Loucy (cell line): Measurements from ENCODE around the gene FITM2.
A peak's percentile ranks its signal among the peaks of the same experiment; 100 is the strongest.

Experiments
- H2AFZ ChIP-seq: fragments of 200-600 bp; sonication (generic); 2 replicates; pipeline ENCODE4 v1.6.0; 2016; ENCODE audit warnings: antibody characterized with exemption, mild to moderate bottlenecking, low read length, moderate library complexity
- H3F3A ChIP-seq: fragments of 200-600 bp; 2 replicates; pipeline ENCODE4 v1.6.0; 2016; ENCODE audit warnings: antibody characterized with exemption, low read depth, mild to moderate bottlenecking
- H3K27me3 ChIP-seq: fragments of 200-600 bp; sonication (generic); 2 replicates; pipeline ENCODE4 v1.6.1; 2014; ENCODE audit warnings: low read length, mild to moderate bottlenecking; ENCODE audit not compliant: insufficient read depth, poor library complexity, severe bottlenecking
- H3K36me3 ChIP-seq: fragments of 200-600 bp; sonication (generic); 2 replicates; pipeline ENCODE4 v1.6.1; 2016; ENCODE audit warnings: low read length; ENCODE audit not compliant: insufficient read depth
- H3K4me1 ChIP-seq: fragments of 200-600 bp; sonication (generic); 2 replicates; pipeline ENCODE4 v1.5.1; 2014; ENCODE audit warnings: low read length, mild to moderate bottlenecking; ENCODE audit not compliant: insufficient read depth, poor library complexity, severe bottlenecking
- H3K4me2 ChIP-seq: fragments of 200-600 bp; sonication (generic); 2 replicates; pipeline ENCODE4 v1.6.0; 2014; ENCODE audit warnings: antibody characterized with exemption, low read length, low read depth, mild to moderate bottlenecking; ENCODE audit not compliant: poor library complexity, severe bottlenecking
- H3K4me3 ChIP-seq: fragments of 200-600 bp; sonication (generic); 2 replicates; pipeline ENCODE4 v1.5.1; 2014; ENCODE audit warnings: low read length, mild to moderate bottlenecking, mixed read lengths; ENCODE audit not compliant: poor library complexity, severe bottlenecking
- H3K79me2 ChIP-seq: fragments of 200-600 bp; sonication (generic); 2 replicates; pipeline ENCODE4 v1.6.1; 2014; ENCODE audit warnings: low read length; ENCODE audit not compliant: insufficient read depth
- H3K9ac ChIP-seq: fragments of 200-600 bp; sonication (generic); 2 replicates; pipeline ENCODE4 v1.6.0; 2014; ENCODE audit warnings: mild to moderate bottlenecking, low read depth, low read length, moderate library complexity; ENCODE audit not compliant: poor library complexity, severe bottlenecking
- H3K9me2 ChIP-seq: fragments of 200-600 bp; sonication (generic); replicated peaks from 2 replicates; pipeline ENCODE4 v1.6.1; 2016; ENCODE audit warnings: low read depth, low read length, mixed read lengths
- H3K9me3 ChIP-seq: fragments of 200-600 bp; sonication (generic); 2 replicates; pipeline ENCODE4 v1.6.1; 2014; ENCODE audit warnings: mild to moderate bottlenecking, antibody characterized with exemption, low read length, low read depth; ENCODE audit not compliant: insufficient read depth
- H4K20me1 ChIP-seq: fragments of 200-600 bp; sonication (generic); 2 replicates; pipeline ENCODE4 v1.6.0; 2014; ENCODE audit warnings: antibody characterized with exemption, low read length, mild to moderate bottlenecking; ENCODE audit not compliant: insufficient read depth, poor library complexity, severe bottlenecking
- EZH2phosphoT487 ChIP-seq: fragments of 200-600 bp; IDR thresholded peaks from 2 replicates; pipeline ENCODE4 v1.6.1; 2018; ENCODE audit warnings: antibody characterized with exemption, mild to moderate bottlenecking, moderate library complexity, borderline replicate concordance
- TF ChIP-seq, protein P1 (sequence below): fragments of 200-600 bp; sonication (generic); conservative IDR thresholded peaks from 2 replicates; pipeline ENCODE4 v1.5.1; 2014; ENCODE audit warnings: mild to moderate bottlenecking, antibody characterized with exemption, low read length

The FITM2 gene

GRCh38 chr20:44271915-44272663 is 38.9 kb downstream of the FITM2 start:
- no peaks in the 10 kb centered on the region for H3K27me3 ChIP-seq
- H2AFZ ChIP-seq = no peak overlapping the region
- H3K4me3 ChIP-seq = no peak overlapping the region
- H4K20me1 ChIP-seq = no peaks in the 10 kb centered on the region
- no peaks in the 10 kb centered on the region for H3K4me1 ChIP-seq
- H3K4me2 ChIP-seq = no peak overlapping the region
- H3K79me2 ChIP-seq = no peaks in the 10 kb centered on the region
- TF ChIP-seq EZH2phosphoT487 = no peak
- TF ChIP-seq, protein P1, sequence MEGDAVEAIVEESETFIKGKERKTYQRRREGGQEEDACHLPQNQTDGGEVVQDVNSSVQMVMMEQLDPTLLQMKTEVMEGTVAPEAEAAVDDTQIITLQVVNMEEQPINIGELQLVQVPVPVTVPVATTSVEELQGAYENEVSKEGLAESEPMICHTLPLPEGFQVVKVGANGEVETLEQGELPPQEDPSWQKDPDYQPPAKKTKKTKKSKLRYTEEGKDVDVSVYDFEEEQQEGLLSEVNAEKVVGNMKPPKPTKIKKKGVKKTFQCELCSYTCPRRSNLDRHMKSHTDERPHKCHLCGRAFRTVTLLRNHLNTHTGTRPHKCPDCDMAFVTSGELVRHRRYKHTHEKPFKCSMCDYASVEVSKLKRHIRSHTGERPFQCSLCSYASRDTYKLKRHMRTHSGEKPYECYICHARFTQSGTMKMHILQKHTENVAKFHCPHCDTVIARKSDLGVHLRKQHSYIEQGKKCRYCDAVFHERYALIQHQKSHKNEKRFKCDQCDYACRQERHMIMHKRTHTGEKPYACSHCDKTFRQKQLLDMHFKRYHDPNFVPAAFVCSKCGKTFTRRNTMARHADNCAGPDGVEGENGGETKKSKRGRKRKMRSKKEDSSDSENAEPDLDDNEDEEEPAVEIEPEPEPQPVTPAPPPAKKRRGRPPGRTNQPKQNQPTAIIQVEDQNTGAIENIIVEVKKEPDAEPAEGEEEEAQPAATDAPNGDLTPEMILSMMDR = peak; percentile 73
- H3K9me3 ChIP-seq = no peaks in the 10 kb centered on the region
- H3K9ac ChIP-seq = no peak overlapping the region
- H3K36me3 ChIP-seq = no peaks in the 10 kb centered on the region
- H3F3A ChIP-seq = no peaks in the 10 kb centered on the region
- no peaks in the 10 kb centered on the region for H3K9me2 ChIP-seq

- Histone ChIP-seq H3K27me3 (no peaks in the 10 kb centered on the region), H3F3A (no peaks in the 10 kb centered on the region), H3K4me3 (no peak overlapping the region), H3K4me2 (no peak overlapping the region), H2AFZ (no peak overlapping the region), H4K20me1 (no peaks in the 10 kb centered on the region), H3K4me1 (no peaks in the 10 kb centered on the region), H3K9me2 (no peaks in the 10 kb centered on the region), H3K36me3 (no peaks in the 10 kb centered on the region), H3K9me3 (no peaks in the 10 kb centered on the region), H3K79me2 (no peaks in the 10 kb centered on the region), H3K9ac (no peak overlapping the region)
- no peak for TF ChIP-seq EZH2phosphoT487
- TF ChIP-seq, protein P1 = no peak
Observed at GRCh38 chr20:44268802-44269201, 42.2 kb downstream of the FITM2 start.

DNA sequence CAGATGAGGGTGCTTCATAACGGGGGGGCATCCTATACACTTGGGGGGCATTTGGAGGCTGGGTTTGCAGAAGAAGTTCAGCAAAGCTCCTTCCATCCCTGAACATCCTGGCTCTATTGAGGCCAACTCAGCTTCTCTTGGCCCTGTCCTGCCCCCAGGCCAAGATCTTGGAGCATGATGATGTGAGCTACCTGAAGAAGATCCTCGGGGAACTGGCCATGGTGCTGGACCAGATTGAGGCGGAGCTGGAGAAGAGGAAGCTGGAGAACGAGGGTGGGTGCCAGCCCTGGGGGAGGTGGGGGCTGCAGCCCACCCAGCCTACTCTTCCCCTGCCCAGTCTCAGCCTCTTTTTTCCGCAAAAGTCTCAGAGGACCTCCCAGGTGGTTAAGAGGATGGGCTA is 46.7 kb downstream of the FITM2 start:
- TF ChIP-seq, protein P1 = no peak
- no peak for TF ChIP-seq EZH2phosphoT487
- no peaks in the 10 kb centered on the region for H3K9me3 ChIP-seq
- H4K20me1 ChIP-seq = no peaks in the 10 kb centered on the region
- no peaks in the 10 kb centered on the region for H3K36me3 ChIP-seq
- no peaks in the 10 kb centered on the region for H3K9me2 ChIP-seq
- no peaks in the 10 kb centered on the region for H3K4me1 ChIP-seq
- no peaks in the 10 kb centered on the region for H3K79me2 ChIP-seq
- no peak overlapping the region for H2AFZ ChIP-seq
- H3K4me2 ChIP-seq = no peak overlapping the region
- no peaks in the 10 kb centered on the region for H3K27me3 ChIP-seq
- no peak overlapping the region for H3K9ac ChIP-seq
- H3F3A ChIP-seq = no peaks in the 10 kb centered on the region
- no peak overlapping the region for H3K4me3 ChIP-seq
